ENCODE results near the gene STRADB. TPM values are rescaled to one million over a fixed set of nuclear protein-coding genes. Genes with fewer than 3 reads are reported as not detected.

STRADB gene
- total RNA-seq, 1 experiment from 2014 or later: 40.5 TPM

DNA sequence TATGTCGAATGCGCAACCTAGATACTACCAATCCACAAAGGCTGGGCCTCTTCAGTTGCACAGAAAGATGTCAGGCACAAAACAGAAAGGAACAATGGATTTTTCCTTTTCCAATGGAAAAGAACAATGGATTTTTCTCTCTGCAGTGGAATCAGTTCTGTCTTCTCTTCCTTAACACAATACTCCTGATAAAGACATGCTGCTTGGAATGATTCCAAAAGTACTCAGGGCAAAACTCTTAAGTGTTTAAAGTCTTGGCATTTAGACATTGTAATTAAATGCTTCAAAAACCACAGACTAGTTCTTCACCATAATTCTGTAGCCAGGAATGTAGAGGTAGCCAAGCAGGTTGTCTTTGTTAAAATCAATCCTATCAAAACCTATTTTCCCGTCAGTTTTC lies 47.7 kb upstream of the STRADB start:
- H3K4me2 ChIP-seq (ENCODE audit: insufficient read depth, insufficient read length, low read length): no peak overlapping the region
- H3K18ac ChIP-seq (ENCODE audit: insufficient read length, low read depth, low read length): no peak overlapping the region
- Mint-ChIP-seq H3K4me1 (0 out of 4 replicates have a peak, but pooled peaks cover 0 to 3% of the 10 kb centered on the region in 2 experiments), H3K4me3 (no peak overlapping the region), H3K36me3 (ENCODE audit: insufficient read depth in 1 of 3, low read depth in 3 of 3) (no peaks in the 10 kb centered on the region), H3K9me3 (no peaks in the 10 kb centered on the region), H3K27me3 (ENCODE audit: low read depth) (no peaks in the 10 kb centered on the region), H3K27ac (0 out of 7 replicates have a peak overlapping the region, but pooled peaks of 1 of the 3 experiments have one; percentile 30)
- H3K9ac ChIP-seq (ENCODE audit: extremely low read depth, insufficient read length, low read length): no peak overlapping the region
- no peak overlapping the region for H3K14ac ChIP-seq (ENCODE audit: insufficient read depth, low read length)
- H3T11ph ChIP-seq (ENCODE audit: low read length): no peak overlapping the region
- no peaks in the 10 kb centered on the region for H3K27me3 ChIP-seq (ENCODE audit: insufficient read depth, low read length)
- no CpG with 5 or more reads among the region's 3 CpGs for WGBS (ENCODE audit: extremely low coverage, insufficient read length, low lambda C conversion rate)
- no peaks in the 10 kb centered on the region for H3K23me2 ChIP-seq (ENCODE audit: insufficient read length, low read depth, low read length, poor library complexity, severe bottlenecking)
- no peak overlapping the region for H2BK12ac ChIP-seq (ENCODE audit: insufficient read length, low read depth, low read length)
- H3K56ac ChIP-seq (ENCODE audit: insufficient read length, low read depth, low read length): no peak overlapping the region
- H4K91ac ChIP-seq (ENCODE audit: insufficient read length, low read depth, low read length): no peak overlapping the region
- no peaks in the 10 kb centered on the region for H3K79me1 ChIP-seq (ENCODE audit: insufficient read depth, low read depth, low read length, poor library complexity, severe bottlenecking)
- H4K5ac ChIP-seq (ENCODE audit: insufficient read length, low read depth, low read length): no peak overlapping the region
- no peaks in the 10 kb centered on the region for H4K20me1 ChIP-seq (ENCODE audit: control insufficient read depth, insufficient read depth, insufficient read length)
- H2BK120ac ChIP-seq (ENCODE audit: low read depth, low read length, poor library complexity, severe bottlenecking): no peak overlapping the region
- H2BK15ac ChIP-seq (ENCODE audit: low read depth, low read length): no peak overlapping the region
- TF ChIP-seq, protein P1, sequence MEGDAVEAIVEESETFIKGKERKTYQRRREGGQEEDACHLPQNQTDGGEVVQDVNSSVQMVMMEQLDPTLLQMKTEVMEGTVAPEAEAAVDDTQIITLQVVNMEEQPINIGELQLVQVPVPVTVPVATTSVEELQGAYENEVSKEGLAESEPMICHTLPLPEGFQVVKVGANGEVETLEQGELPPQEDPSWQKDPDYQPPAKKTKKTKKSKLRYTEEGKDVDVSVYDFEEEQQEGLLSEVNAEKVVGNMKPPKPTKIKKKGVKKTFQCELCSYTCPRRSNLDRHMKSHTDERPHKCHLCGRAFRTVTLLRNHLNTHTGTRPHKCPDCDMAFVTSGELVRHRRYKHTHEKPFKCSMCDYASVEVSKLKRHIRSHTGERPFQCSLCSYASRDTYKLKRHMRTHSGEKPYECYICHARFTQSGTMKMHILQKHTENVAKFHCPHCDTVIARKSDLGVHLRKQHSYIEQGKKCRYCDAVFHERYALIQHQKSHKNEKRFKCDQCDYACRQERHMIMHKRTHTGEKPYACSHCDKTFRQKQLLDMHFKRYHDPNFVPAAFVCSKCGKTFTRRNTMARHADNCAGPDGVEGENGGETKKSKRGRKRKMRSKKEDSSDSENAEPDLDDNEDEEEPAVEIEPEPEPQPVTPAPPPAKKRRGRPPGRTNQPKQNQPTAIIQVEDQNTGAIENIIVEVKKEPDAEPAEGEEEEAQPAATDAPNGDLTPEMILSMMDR (conservative IDR thresholded peaks at IDR 0.05): no peak
- H3K9me3 ChIP-seq (ENCODE audit: control insufficient read depth, low read depth, low read length): no peaks in the 10 kb centered on the region
- no peak overlapping the region for H2BK5ac ChIP-seq (ENCODE audit: insufficient read length, low read length)
- H2BK20ac ChIP-seq (ENCODE audit: low read depth, low read length, poor library complexity, severe bottlenecking): no peak overlapping the region
- H3K4me1 ChIP-seq (ENCODE audit: insufficient read depth, low read length): no peaks in the 10 kb centered on the region
- no peak overlapping the region for H2AK5ac ChIP-seq (ENCODE audit: insufficient read length, low read length)
- H4K8ac ChIP-seq (replicated peaks; ENCODE audit: insufficient read length, low read depth, low read length): no peak overlapping the region
- H3K27ac ChIP-seq (ENCODE audit: insufficient read length, low read depth, low read length): no peak overlapping the region
- no peak overlapping the region for H3K4ac ChIP-seq (ENCODE audit: low read depth, low read length)
- no peak overlapping the region for H2AFZ ChIP-seq (ENCODE audit: low read length)
- no peaks in the 10 kb centered on the region for H3K79me2 ChIP-seq (ENCODE audit: insufficient read depth, low read length)
- DNase-seq: no peak
- no peak overlapping the region for H3K23ac ChIP-seq (ENCODE audit: insufficient read length, low read depth, low read length)

Measured in H9 (cell line).